Nephron (organoid): ENCODE measurements around the gene DENND1A.

Experiments used
- H3K27ac Mint-ChIP-seq, 3 experiments: 2 replicates each; pipeline ENCODE4 v1.8.0; 2020; ENCODE audit warnings: mixed read lengths in 3 of 3, mild to moderate bottlenecking in 2 of 3, moderate library complexity in 1 of 3
- H3K27me3 Mint-ChIP-seq: 2 replicates; pipeline ENCODE4 v1.8.0; 2021; ENCODE audit warnings: low read depth, mild to moderate bottlenecking, moderate library complexity, mixed read lengths
- H3K36me3 Mint-ChIP-seq: 2 replicates; pipeline ENCODE4 v1.8.0; 2020; ENCODE audit warnings: low read depth, mixed read lengths
- H3K4me1 Mint-ChIP-seq: 2 replicates; pipeline ENCODE4 v1.8.0; 2020; ENCODE audit warnings: mixed read lengths
- H3K4me3 Mint-ChIP-seq, 3 experiments: 2 replicates each; pipeline ENCODE4 v1.8.0; 2020; ENCODE audit warnings: mild to moderate bottlenecking in 3 of 3, mixed read lengths in 3 of 3, moderate library complexity in 2 of 3
- H3K9me3 Mint-ChIP-seq: 2 replicates; pipeline ENCODE4 v1.8.0; 2020; ENCODE audit warnings: mixed read lengths
- CTCF ChIP-seq, 3 experiments: fragments of 200-600 bp; sonication (generic); IDR thresholded peaks; one replicate each; pipeline ENCODE4 v1.5.0; 2021; ENCODE audit warnings: antibody characterized with exemption in 3 of 3; ENCODE audit not compliant: unreplicated experiment in 3 of 3

DENND1A gene

GRCh38 chr9:123676869-123677268, 253.1 kb downstream of the DENND1A start:
- no peak overlapping the region for H3K4me3 Mint-ChIP-seq
- H3K4me1 Mint-ChIP-seq = peaks cover 22% of the 10 kb centered on the region
- H3K9me3 Mint-ChIP-seq = peaks cover 26% of the 10 kb centered on the region
- no peak overlapping the region for H3K27ac Mint-ChIP-seq
- no peak for TF ChIP-seq CTCF (IDR thresholded peaks at IDR 0.05; ENCODE audit: unreplicated experiment in 3 of 3)
- H3K27me3 Mint-ChIP-seq = peaks cover 10% of the 10 kb centered on the region
- peaks cover 48% of the 10 kb centered on the region for H3K36me3 Mint-ChIP-seq

DNA sequence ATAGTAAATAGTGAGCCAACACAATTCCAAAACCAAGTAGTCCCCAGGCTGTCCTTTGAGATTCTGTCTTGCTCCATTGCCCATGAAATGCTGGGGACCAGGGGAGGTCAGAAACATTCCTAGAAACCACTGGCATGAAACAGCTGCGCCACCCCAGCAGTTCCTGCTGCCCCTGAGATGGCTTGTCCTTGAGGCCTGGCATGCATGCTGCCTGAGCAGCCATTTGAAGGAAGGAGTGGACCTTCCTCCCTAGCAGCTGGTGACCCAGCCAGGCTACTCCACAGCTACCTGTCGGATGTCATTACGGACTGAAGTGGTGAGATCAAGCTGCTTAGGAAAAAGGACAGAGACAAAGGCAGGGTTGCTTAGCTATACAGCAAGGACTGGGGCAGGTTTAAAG, 260.6 kb downstream of the DENND1A start:
- Mint-ChIP-seq H3K27me3 (peaks cover 3% of the 10 kb centered on the region), H3K27ac (peak overlapping the region; percentile 59 to 93 (median 61)), H3K36me3 (peaks cover 67% of the 10 kb centered on the region), H3K4me1 (peaks cover 5% of the 10 kb centered on the region), H3K9me3 (peaks cover 36% of the 10 kb centered on the region), H3K4me3 (no peak overlapping the region)
- no peak for TF ChIP-seq CTCF (IDR thresholded peaks at IDR 0.05; ENCODE audit: unreplicated experiment in 3 of 3)

GRCh38 chr9:123663529-123663928, 266.4 kb downstream of the DENND1A start:
- Mint-ChIP-seq H3K9me3 (peaks cover 44% of the 10 kb centered on the region), H3K36me3 (peaks cover 66% of the 10 kb centered on the region), H3K4me3 (no peak overlapping the region), H3K27me3 (peaks cover 4% of the 10 kb centered on the region), H3K4me1 (no peaks in the 10 kb centered on the region), H3K27ac (no peak overlapping the region)
- TF ChIP-seq CTCF (IDR thresholded peaks at IDR 0.05; ENCODE audit: unreplicated experiment in 3 of 3) = no peak

- Mint-ChIP-seq H3K27ac (no peak overlapping the region), H3K36me3 (peaks cover 60% of the 10 kb centered on the region), H3K4me3 (no peak overlapping the region), H3K27me3 (peaks cover 4% of the 10 kb centered on the region), H3K9me3 (peaks cover 42% of the 10 kb centered on the region), H3K4me1 (no peaks in the 10 kb centered on the region)
- no peak for TF ChIP-seq CTCF (IDR thresholded peaks at IDR 0.05; ENCODE audit: unreplicated experiment in 3 of 3)
Observed at GRCh38 chr9:123662057-123662776, 267.7 kb downstream of the DENND1A start.

- Mint-ChIP-seq H3K36me3 (peaks cover 54% of the 10 kb centered on the region), H3K27me3 (peaks cover 4% of the 10 kb centered on the region), H3K27ac (no peak overlapping the region), H3K9me3 (peaks cover 37% of the 10 kb centered on the region), H3K4me3 (no peak overlapping the region), H3K4me1 (no peaks in the 10 kb centered on the region)
- TF ChIP-seq CTCF (IDR thresholded peaks at IDR 0.05; ENCODE audit: unreplicated experiment in 3 of 3) = no peak
Observed at GRCh38 chr9:123660691-123661466, 269.0 kb downstream of the DENND1A start.
